NCI-H2196 treated with DMSO at 0.1 percent for 48 hours (cell line): Measurements from ENCODE around the gene CDH1.
"Not testable (repeated sequence)": the region's sequence is repeated elsewhere in the genome, so short reads cannot be mapped to it uniquely, and the experiment has no call there.

Experiments
- DNase-seq: peaks from one replicate; lab custom pipeline; 2025; ENCODE audit not compliant: unreplicated experiment; lab: John Stamatoyannopoulos, UW

Gene CDH1

DNA sequence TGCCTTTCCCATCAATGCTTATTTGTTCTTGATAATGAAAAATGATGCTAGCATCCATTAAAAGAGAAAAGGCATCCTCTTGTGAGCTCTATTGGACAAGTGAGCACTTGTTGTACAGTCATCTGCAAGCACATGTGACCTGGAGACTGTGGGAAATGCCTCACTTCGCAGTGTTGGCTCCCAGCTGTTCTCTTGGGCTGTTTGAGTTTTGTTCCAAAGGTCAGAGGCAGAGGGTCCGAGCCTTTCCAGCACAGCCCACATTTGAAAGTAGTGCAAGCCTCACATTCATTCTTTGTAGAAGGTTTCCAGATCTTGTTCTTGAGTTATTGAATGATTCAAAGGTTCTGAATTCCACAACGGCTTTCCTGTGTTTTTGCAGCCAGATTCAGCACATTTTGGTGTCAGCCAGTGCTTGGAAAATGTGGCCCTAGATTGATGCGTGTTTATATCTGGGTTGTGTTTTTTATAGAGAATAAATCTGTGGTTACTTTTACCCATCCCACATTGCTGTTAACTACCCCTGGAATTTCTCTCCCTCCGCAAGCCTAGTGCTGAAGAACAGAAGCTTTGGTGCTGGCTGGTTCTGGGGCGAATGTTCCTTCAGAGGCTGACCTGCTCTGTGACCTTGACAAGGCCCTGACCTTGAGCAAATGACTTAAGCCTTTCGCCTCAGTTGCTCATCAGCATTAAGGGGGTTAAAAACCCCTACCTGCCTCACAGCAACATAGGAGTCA is 49.8 kb downstream of the CDH1 start:
- DNase-seq: peak; percentile 57

- not testable (repeated sequence) for DNase-seq
These were observed 50.3 kb downstream of the CDH1 start for GRCh38 chr16:68787419-68787807.

GRCh38 chr16:68790130-68790761 is 53.2 kb downstream of the CDH1 start:
- no peak for DNase-seq

- no peak for DNase-seq
These were observed 53.9 kb downstream of the CDH1 start for GRCh38 chr16:68790944-68791343.

DNA sequence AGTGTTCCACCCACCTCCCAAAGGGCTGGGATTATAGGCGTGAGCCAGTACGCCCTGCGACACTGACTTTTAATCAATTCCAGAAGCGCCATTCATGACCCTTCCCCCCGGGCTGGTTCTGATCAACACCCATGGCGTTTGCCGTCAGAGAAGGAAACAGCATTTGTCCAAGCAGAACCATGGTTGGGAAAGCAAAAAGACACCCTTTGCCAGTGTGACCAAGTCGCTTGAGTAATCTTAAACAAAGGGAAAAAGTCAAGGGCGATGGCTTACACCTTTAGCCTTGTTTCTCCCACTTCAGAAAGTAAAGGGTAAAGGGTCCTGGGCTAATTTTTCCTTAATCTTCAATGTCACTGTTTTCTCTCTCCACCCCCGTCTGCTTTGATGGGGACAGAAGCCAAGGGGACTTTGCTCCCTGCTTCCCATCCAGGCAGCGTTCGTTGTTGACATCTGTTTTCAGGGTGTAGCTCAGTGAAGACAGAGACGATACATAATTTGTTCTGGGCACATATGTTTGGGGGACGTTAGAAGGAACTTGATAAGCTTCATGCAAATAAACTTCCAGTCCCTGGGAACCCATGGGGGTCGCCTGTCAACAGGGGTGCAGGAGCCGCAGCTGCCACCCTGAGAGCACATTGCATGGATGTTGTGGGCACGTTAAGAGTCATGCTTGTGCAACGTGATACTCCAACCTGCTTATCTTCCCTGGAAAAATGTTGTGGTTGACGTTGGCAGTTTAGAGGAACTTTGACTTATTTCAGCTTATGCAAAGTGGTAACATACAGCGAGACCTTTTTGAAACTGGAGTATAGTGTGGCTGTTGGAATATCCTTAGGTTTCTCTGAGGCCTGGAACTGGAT is 55.6 kb downstream of the CDH1 start:
- no peak for DNase-seq

GRCh38 chr16:68793401-68793857 is 56.3 kb downstream of the CDH1 start:
- DNase-seq: no peak

DNA sequence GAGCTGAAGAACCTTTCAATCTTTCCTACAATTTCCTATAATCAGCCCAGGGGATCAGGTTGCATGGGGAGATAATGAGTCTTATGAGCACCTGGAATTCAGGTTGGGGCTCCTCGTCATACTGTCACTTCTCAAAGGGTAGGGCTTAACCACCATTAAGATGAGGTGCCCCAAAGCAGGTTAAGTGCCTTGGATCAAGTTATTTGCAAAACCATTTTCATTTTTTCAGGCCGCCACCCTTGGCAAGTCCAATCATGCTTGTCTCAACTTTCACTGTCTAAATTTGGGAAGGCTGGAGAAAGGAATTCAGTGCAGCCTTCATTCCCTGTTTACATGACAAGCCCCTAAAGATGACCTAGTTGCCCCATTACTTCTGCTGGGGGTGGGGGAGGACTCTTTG is 61.3 kb downstream of the CDH1 start:
- no peak for DNase-seq

GRCh38 chr16:68800257-68800875 is 63.3 kb downstream of the CDH1 start:
- peak; percentile 36 for DNase-seq

GRCh38 chr16:68802190-68802589 is 65.1 kb downstream of the CDH1 start:
- DNase-seq: no peak

DNA sequence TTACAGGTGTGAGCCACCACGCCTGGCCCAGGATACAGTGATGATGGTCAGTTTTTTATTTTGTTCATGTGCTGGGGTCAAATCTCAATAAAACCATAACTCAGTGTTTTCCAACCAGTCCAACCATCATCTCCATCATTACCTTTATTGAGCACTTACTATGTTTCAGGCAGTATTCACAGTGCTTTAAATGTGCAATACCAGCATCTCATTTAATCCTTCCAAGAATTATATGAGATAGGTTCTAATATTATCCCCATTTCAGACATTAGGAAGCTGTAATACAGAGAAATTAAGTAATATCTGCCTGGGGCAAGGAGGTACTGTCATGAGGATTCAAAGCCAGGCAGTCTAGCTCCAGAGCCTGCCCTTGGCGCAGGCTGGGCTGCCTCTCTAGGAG is 69.3 kb downstream of the CDH1 start:
- no peak for DNase-seq

GRCh38 chr16:68806981-68807380 is 69.9 kb downstream of the CDH1 start:
- DNase-seq: no peak

DNA sequence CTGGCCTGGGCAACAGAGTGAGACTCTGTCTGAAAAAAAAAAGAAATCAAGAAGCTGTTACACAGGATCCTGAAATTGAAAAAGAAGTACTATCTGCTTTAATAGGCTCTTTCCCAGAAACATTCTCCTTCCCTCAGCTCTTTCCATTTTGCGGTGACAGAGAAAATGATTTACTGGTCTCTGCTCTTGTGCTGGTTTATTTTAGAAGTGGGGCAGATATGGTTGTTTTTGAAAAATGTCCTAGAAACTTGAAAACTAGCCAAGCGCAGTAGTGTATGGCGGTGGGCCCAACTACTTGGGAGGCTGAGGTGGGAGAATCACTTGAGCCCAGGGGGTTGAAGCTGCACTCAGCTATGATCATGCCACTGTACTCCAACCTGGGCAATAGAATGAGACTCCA is 77.4 kb downstream of the CDH1 start:
- DNase-seq: no peak

DNA sequence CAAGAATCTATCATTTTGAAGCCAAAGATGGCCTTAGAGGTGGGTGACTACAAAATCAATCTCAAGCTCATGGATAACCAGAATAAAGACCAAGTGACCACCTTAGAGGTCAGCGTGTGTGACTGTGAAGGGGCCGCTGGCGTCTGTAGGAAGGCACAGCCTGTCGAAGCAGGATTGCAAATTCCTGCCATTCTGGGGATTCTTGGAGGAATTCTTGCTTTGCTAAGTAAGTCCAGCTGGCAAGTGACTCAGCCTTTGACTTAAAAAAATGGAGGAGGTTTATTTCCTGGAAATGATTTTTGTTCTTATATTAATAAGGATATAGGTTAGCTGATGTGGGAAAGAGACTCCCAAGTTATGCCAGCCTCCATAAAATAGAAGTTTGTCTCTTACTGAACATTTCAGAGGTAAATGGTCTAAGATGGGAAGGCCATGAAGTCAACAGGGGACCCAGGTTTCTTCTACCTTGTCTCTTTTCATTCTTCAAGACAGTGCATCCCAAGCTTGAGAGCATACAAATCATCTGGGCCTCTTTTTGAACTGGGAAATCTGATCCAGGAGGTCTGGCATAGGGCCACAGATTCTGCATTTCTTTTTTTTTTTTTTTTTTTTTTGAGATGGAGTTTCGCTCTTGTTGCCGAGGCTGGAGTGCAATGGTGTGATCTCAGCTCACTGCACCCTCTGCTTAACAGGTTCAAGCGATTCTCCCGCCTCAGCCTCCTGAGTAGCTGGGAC is 86.5 kb downstream of the CDH1 start:
- DNase-seq: no peak

- DNase-seq: no peak
These were observed 88.3 kb downstream of the CDH1 start for GRCh38 chr16:68825427-68825826.

- DNase-seq: no peak
These were observed 89.6 kb downstream of the CDH1 start for GRCh38 chr16:68826652-68827051.

DNA sequence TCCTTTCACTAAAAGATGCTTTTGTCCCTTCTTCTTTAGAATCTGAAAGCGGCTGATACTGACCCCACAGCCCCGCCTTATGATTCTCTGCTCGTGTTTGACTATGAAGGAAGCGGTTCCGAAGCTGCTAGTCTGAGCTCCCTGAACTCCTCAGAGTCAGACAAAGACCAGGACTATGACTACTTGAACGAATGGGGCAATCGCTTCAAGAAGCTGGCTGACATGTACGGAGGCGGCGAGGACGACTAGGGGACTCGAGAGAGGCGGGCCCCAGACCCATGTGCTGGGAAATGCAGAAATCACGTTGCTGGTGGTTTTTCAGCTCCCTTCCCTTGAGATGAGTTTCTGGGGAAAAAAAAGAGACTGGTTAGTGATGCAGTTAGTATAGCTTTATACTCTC is 96.2 kb downstream of the CDH1 start:
- no peak for DNase-seq

DNA sequence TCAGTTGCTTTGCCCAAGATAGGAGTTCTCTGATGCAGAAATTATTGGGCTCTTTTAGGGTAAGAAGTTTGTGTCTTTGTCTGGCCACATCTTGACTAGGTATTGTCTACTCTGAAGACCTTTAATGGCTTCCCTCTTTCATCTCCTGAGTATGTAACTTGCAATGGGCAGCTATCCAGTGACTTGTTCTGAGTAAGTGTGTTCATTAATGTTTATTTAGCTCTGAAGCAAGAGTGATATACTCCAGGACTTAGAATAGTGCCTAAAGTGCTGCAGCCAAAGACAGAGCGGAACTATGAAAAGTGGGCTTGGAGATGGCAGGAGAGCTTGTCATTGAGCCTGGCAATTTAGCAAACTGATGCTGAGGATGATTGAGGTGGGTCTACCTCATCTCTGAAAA is 97.5 kb downstream of the CDH1 start:
- DNase-seq: no peak

GRCh38 chr16:68835970-68836369 is 98.9 kb downstream of the CDH1 start:
- DNase-seq: no peak

GRCh38 chr16:68839831-68840230 is 102.7 kb downstream of the CDH1 start:
- DNase-seq: no peak

- not testable (repeated sequence) for DNase-seq
These were observed 105.9 kb downstream of the CDH1 start for GRCh38 chr16:68842964-68843481.
